GM19452 (cell line): ENCODE measurements around the gene ZNF117.
"Not testable (repeated sequence)": the region's sequence is repeated elsewhere in the genome, so short reads cannot be mapped to it uniquely, and the experiment has no call there.

Experiments
- ATAC-seq: cut with Tn5 transposase; IDR thresholded peaks from one replicate; pipeline ENCODE4 v1.9.1; 2021; ENCODE audit not compliant: unreplicated experiment

ZNF117 gene

GRCh38 chr7:64990936-64991335, at the start of gene ZNF117:
TSS of gene ZNF117 (minus strand) at chr7:64991036.
- no peak for ATAC-seq

DNA sequence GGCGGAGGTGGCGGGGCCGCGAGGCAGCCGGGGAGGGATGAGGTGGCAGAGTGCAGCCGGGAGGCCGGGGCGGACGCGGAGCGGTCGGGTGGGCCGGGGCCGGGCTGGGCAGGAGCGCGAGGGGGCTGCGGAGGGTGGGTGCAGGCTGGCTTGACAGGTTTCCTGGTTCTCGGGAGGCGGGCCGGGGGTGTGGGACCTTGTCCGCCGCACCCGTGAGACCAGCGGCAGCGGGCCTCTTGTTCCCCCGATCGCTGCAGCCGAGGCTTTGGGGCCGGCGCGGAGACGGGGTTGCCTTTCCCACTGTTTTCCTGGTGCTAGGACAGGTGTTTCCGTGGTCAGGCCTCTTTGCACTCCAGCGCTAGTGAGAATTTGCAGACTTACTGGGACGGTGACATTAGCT, 47.9 kb upstream of the ZNF117 start:
- ATAC-seq, result peak; percentile 12

DNA sequence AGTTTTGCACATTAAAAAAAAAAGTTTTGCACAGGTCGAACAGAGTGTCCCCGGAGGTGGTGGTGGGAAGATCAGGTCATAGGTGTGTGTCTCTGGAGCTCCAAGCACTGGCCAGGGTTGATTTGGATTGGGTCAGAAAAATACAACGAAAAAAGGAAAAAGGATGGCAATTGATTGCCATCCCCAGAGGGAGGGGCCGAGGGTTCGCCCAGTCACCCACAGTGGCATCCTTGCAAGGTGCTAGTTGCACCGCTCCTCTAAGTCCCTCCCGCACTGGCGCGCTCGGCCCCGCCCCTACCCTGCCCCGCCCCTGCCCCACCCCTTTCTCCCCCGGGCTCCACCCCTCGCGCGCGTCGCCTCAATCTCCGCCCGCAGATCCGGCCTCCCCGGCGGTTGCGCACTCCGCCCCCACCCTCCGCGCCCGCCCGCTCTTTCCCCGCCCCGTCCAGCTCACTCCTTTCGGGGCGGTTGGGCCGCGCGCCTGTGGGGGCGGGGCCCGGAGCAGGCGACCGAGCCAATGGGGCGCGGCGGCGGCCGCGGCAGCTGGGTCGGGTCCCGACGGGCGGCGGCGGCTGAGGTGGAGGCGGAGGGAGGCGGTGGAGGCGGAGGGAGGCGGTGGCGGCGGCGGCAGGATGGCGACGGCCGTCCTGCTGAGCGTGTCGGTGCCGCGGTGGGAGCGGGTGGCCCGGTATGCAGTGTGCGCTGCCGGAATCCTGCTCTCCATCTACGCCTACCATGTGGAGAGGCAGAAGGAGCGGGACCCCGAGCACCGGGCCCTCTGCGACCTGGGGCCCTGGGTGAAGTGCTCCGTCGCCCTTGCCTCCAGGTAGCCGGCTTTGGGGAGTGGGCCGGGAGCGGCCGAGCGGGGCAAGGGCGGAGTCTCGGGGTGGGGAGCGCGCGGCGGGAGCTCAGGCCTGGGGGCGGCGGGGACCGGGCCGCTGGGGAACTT, 47.2 kb upstream of the ZNF117 start:
- ATAC-seq, result peak; percentile 90

GRCh38 chr7:65036526-65036925, 45.7 kb upstream of the ZNF117 start:
- not testable (repeated sequence) for ATAC-seq

DNA sequence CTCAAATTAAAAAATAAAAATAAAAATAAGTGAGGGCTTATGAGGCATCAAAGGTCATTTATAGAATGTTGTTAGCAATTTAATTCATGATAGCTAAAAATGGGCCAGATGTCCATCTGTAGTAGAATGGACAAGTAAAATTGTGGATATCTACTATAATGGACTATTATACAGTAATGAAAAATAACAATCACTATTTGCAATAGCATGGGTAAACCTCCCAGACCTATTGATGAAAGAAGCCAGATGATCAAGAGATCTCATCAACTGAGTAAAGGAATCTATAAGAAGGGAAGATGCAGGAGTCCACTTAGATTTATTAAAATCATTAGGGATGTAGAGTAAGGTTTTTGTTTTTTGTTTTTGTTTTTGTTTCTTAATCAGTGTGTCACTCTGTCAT, 44.6 kb upstream of the ZNF117 start:
- ATAC-seq, result not testable (repeated sequence)

DNA sequence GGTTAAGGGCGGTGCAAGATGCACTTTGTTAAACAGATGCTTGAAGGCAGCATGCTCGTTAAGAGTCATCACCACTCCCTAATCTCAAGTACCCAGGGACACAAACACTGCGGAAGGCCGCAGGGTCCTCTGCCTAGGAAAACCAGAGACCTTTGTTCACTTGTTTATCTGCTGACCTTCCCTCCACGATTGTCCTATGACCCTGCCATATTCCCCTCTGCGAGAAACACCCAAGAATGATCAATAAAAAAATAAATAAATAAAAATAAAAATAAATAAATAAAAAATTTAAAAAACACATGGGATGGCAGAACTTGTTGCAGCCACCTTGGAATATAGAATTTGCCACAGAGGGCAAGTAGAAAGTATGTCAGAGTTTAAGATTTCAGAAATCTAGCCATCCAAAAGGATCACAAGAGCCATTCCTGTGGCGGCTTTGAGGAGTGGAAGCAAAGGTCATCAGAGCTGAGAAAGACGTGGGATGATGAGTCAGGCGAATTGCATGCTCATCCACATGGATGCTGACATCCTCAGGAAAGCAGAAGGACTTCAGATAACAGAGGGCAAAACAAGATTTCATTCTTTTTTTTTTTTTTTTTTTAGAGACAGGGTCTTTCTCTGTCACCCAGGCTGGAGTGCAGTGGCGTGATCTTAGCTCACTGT, 43.4 kb upstream of the ZNF117 start:
- ATAC-seq, result not testable (repeated sequence)

DNA sequence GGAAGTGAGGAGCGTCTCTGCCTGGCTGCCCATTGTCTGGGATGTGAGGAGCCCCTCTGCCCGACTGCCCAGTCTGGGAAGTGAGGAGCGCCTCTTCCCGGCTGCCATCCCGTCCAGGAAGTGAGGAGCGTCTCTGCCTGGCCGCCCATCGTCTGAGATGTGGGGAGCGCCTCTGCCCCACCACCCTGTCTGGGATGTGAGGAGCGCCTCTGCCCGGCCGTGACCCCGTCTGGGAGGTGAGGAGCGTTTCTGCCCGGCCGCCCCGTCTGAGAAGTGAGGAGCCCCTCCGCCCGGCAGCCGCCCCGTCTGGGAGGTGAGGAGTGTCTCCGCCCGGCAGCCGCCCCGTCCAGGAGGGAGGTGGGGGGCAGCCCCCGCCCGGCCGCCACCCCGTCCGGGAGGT, 42.6 kb upstream of the ZNF117 start:
- not testable (repeated sequence) for ATAC-seq

- ATAC-seq, result not testable (repeated sequence)
Measured at GRCh38 chr7:65025023-65025422, 34.2 kb upstream of the ZNF117 start.

DNA sequence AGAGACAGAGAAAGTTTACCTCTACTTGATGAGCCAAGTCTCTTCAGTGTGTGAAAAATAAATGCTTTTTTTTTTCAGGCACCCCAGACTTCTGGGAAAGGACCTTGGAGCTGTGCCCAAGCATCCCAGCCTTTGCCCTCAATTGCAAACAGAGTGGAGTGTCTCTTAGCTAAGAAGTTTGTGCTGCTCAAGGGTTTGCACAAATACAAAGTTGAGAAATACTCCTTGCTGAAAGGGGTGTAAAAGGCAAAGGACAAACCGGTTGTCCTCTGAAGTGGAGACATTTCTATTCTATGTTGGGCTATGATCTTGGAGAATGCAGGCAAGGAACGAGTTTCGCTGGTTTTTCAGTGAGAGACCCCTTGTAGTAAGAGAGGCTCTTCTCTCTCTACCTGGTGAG, 30.1 kb upstream of the ZNF117 start:
- not testable (repeated sequence) for ATAC-seq

DNA sequence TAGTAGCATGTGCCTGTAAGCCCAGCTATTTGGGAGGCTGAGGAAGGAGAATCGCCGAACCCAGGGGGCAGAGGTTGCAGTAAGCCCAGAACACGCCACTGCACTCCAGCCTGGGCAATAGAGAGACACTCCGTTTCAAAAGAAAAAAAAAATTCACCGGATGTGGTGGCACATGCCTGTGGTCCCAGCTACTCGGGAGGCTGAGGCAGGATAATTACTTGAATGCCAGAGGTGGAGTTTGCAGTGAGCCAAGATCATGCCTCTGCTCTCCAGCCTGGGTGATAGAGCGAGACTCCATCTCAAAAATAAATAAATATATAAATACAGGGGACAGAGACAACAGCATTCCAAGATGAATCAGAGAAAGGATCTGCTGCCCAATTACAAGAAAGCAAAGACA, 19.0 kb upstream of the ZNF117 start:
- not testable (repeated sequence) for ATAC-seq

DNA sequence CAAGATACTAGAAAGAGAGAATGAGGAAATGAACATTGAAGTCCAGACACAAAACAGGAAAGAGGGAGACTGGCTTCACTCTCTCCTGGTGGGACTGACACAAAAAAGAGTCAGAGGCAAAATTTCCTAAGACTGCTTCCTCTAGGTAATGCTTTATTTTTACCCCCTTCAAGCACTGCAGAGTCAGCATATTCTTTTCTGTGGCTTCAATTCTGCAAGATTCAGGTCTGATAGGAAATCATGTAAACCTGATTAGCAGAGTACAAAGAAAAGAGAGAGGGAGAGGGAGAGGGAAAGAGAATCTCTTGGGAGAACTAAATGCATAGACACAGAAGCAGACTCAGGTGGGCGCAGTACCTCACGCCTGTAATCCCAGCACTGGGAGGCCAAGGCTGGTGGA, 18.6 kb upstream of the ZNF117 start:
- ATAC-seq, result not testable (repeated sequence)

DNA sequence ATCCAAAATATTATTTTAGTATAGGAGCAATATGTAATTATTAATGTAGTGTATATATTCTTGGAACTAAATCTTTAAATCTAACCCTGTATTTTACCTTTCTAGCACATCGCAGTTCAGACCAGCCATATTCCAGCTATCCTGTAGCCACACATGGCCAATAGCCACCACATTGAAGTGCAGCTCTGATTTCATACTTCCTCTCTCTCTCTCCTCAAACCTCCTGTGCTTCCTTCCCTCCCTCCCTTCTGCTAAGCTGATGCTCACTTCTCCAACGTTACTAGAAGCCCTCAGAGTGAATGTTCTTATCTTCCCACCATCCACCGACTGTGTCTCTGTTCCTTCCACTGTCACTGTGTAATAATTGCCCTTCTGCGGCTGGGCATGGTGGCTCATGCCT, 16.2 kb upstream of the ZNF117 start:
- not testable (repeated sequence) for ATAC-seq

DNA sequence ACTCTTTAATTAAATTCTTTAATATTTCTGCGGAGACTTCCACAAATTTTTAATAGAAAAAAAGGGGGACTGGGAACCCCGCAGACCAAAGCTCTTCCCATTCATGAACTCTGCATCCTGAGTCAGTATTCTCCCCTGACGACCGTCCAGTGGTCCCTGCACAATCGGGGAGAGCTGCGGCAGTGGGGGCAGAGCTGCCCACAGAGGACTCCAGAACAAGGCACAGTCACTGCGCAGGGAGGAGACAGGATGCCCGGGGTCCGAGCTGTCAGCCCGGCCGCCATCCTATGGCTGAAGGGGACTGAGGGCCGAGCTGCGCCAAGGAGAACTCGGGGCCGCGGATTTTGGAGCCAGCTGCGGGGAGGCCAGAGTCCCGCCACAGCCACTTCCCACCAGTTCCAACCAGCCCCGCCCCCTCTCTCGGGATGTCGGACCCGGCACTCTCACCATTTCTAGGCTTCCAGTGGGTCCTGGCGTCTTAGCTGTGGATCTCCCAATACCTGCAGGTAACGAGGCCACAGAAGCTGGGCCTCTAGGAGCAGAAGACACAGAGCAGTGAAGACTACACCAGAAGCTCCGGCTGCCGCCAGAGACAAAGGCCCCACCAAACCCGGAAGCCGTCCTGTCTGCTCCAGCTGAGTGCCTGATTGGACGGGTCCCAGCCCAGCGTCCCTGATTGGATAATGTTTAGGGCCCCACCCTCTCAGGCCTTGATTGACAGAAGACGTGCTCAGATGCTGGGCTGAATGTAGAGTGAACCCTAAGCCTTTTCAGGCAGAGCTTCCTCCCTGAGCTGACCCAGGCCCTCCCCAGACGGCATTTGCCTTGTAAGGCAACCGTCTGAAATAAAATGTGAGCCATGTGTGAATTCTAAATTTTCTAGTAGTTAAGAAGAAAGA, 15.5 kb upstream of the ZNF117 start, which contains the start of gene ERV3-1:
ERV3-1 (minus strand) TSS at position 594 of the 899 bp plus-strand sequence. CDS start 13,661 bp downstream, outside the sequence.
- peak; percentile 100 for ATAC-seq

GRCh38 chr7:65004575-65004974, 13.7 kb upstream of the ZNF117 start:
- no peak for ATAC-seq

DNA sequence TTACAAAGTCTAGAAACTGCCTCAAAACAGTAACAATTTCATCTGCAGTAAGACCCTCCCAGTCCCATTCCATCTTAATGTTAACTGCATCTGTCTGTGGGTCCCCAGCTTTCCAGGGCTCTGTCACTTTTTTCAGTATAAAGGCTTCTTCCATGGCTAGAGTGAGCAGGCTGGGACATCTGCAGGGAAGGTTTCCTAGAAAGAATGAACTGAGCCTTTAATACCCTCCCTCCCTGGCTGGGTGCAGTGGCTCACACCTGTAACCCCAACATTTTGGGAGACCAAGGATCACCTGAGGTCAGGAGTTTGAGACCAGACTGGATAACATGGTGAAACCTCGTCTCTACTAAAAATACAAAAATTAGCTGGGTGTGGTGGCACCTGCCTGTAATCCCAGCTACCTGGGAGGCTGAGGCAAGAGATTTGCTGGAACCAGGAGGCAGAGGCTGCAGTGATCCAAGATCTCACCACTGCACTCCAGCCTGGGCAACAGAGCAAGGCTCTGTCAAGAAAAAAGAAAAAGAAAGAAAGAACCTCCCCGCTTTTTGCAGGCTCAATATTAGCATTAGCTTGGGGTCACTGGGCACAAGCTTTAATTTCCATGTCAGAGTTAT, 12.2 kb upstream of the ZNF117 start:
- no peak for ATAC-seq

DNA sequence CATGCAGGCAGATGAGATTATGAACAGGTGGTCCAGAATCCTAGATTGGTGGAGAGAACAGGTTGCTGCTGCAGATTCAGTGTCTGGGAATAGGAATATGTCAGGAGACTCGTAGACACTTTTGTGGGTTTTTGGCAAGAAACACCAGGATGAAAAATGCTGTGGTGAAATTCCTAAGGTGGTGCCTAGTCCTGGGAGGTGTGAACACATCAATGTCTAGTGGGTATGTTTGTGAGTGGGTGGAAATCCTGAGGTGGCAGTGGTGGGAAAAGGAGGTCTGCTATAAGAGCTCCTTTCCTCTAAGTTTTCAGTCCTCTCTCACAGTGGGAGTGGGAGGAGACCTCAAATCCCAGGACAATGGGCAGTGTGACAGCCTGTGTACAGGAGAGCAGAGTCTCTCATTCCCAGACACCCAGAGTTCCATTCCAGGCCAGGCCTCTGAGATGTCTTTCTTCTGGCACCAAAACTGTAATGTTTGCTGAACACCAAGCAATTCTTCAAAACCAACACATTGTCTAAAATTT, 10.5 kb upstream of the ZNF117 start:
- no peak for ATAC-seq

GRCh38 chr7:64999165-65000004, 8.5 kb upstream of the ZNF117 start:
- no peak for ATAC-seq

- no peak for ATAC-seq
Measured at GRCh38 chr7:64998865-64999164, 8.0 kb upstream of the ZNF117 start.

DNA sequence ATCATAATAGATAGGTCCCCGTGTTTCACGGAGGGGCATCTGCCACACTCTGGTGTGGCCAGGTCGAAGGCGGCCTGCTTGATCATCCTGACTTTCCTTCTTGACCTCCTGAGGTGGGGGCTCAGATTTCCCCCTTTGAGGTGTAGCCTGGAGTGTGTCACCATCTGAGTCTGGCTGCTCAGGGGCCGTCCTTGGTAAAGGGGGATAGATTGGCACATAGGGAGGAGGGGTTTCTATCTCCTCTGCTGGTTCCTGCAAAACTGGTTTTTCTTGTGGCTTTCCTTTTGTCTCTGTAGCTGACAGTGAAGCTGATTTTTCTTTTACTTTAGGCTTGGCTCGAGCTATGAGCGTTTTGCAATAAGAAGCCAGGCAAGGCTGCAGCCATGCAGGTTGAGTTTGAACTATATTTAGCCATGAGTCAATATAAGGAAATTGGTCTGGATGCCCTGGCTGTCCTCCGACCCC, 7.1 kb upstream of the ZNF117 start:
- ATAC-seq, result no peak
